Measurements from ENCODE around the gene CD19. TPM values are rescaled to one million over a fixed set of nuclear protein-coding genes. Genes with fewer than 3 reads are reported as not detected.
A peak's percentile ranks its signal among the peaks of the same experiment; 100 is the strongest.

Gene CD19
- total and polyA plus RNA-seq, 10 of the 15 experiments (the other 5 are each of a cell fraction or from before 2014, with no cell fraction given) = 1.2 to 125 (median 77.2) TPM

- TF ChIP-seq MXI1 (IDR thresholded peaks at IDR 0.05; ENCODE audit: low read depth, low read length) (0 out of 2 replicates have a peak, but pooled peaks have one; percentile 42), RAD51 (IDR thresholded peaks at IDR 0.05) (no peak), LARP7 (IDR thresholded peaks at IDR 0.05) (no peak), PKNOX1 (IDR thresholded peaks at IDR 0.05) (peak; percentile 35; the same call in 1 of the 2 replicates), RELA (IDR thresholded peaks at IDR 0.05; ENCODE audit: borderline replicate concordance, partially characterized antibody) (peak; percentile 22), HDGF (IDR thresholded peaks at IDR 0.05) (peak; percentile 93), USF1 (IDR thresholded peaks at IDR 0.05; ENCODE audit: borderline replicate concordance, extremely low read length, insufficient read depth, low read depth, low read length) (no peak), ETV6 (conservative IDR thresholded peaks at IDR 0.05 in 1 of 2, IDR thresholded peaks at IDR 0.05 in 1 of 2; ENCODE audit: borderline replicate concordance in 1 of 2, low read depth in 1 of 2) (no peak), E4F1 (IDR thresholded peaks at IDR 0.05; ENCODE audit: borderline replicate concordance, partially characterized antibody) (peak; percentile 76), BMI1 (IDR thresholded peaks at IDR 0.05; ENCODE audit: borderline replicate concordance) (no peak), TAF1 (IDR thresholded peaks at IDR 0.05; ENCODE audit: borderline replicate concordance, low read depth, low read length) (no peak), FOXM1 (IDR thresholded peaks at IDR 0.05; ENCODE audit: low read depth, low read length) (no peak), POLR2A (IDR thresholded peaks at IDR 0.05; ENCODE audit: low read depth, low read length) (peak; percentile 70), CREB1 (IDR thresholded peaks at IDR 0.05; ENCODE audit: low read depth) (peak; percentile 33; the same call in 1 of the 2 replicates), POU2F2 (IDR thresholded peaks at IDR 0.05; ENCODE audit: borderline replicate concordance, low read depth, low read length) (no peak), EGR1 (IDR thresholded peaks at IDR 0.05; ENCODE audit: borderline replicate concordance in 1 of 2, low read depth in 2 of 2, low read length in 2 of 2) (peak in 1 of 2 experiments; percentile 72; a peak in 1 of 3 replicates), YY1 (IDR thresholded peaks at IDR 0.05; ENCODE audit: low read depth, low read length) (peak; percentile 91), CHD2 (IDR thresholded peaks at IDR 0.05; ENCODE audit: borderline replicate concordance, low read depth, low read length) (peak; percentile 59; the same call in 1 of the 2 replicates), ZBTB33 (IDR thresholded peaks at IDR 0.05) (no peak)
These were observed 6.9 kb upstream of the CD19 start, which contains the start of gene RABEP2 (continued) for GRCh38 chr16:28924762-28925385.

Measured in GM12878 (cell line).